Stimulated activated CD8-positive, alpha-beta memory T cell treated with anti-CD3 and anti-CD28 coated beads, Interleukin-12 subunit alpha, Interleukin-12 subunit beta, amount 100 ng/mL, for 1 hour (primary cell): ENCODE data around the gene MAPK10.

Experiments used
- DNase-seq: peaks from one replicate; pipeline ENCODE4 v3.0.0-alpha.2; 2020; ENCODE audit warnings: low read depth

MAPK10 gene

DNA sequence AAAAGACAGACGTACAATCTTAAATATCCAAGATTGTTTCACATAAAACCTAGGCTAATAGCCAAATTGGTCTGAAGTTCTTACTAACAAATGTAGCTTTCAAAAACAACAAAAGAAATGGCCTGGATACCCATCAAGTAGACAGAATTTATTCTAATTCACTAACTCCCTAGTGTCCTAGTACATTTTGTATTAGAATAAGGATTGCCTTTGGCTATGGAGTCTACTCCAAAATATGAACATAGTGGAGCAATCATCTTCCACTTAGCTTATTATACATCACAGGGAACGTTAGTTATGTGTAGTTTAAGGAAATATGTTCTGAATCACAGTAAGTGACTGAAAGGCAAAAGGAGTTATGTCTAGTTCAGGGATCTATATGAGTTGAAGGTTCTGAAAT is 81.7 kb downstream of the MAPK10 start:
- no peak for DNase-seq

DNA sequence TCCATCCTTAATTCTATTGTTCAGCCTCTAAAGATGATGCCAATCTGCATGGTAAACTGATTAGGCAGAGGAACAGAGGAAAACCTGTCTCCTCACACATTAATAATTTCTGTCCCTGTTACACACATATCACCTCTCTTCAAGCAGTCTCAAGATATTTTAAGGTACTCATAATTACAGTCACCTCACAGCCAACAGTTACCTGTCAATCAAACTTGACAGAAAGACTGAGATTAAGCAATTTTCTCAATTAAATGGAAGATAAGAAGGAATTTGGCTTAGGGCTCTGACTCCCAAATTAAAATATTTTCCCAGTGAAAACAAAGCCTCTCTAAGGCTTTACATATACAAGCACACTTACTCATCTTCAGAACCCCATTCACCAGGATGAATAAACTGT is 85.2 kb downstream of the MAPK10 start:
- DNase-seq, result no peak

DNA sequence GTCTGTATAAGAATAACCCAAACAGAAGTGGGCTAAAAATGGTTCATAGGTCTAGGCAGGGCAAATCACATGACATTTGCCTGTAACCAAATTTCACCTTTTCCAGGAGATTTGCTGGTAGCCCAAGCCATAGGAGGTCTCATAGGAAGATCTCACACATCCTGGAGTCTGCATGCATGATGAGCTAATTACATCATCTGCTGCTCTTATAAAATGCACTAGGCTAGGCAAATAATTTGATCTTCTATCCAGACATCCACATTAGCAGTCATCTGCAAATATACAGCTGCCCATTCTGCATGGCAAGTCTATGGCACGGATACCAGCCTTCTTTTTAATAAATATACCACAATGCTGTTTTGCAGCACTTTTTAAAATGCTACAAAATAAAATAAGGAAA is 87.2 kb downstream of the MAPK10 start:
- no peak for DNase-seq

DNA sequence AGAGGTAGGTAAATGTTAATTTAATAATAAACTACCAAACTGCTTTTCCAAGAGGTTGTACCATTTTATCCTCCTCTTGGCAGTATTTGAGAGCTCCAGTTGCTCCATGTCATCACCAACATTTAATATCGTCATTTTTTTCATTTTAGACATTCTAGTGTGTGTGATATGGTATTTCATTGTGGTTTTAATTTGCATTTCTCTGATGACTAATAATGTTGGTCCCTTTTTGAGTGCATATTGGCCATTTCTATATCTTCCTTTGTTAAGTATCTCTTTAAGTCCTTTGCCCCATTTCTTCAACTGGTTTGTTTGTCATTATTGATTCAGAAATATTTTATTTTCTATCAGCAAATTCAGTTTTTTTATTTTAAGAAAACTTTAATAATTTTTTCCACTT is 88.8 kb downstream of the MAPK10 start:
- no peak for DNase-seq

DNA sequence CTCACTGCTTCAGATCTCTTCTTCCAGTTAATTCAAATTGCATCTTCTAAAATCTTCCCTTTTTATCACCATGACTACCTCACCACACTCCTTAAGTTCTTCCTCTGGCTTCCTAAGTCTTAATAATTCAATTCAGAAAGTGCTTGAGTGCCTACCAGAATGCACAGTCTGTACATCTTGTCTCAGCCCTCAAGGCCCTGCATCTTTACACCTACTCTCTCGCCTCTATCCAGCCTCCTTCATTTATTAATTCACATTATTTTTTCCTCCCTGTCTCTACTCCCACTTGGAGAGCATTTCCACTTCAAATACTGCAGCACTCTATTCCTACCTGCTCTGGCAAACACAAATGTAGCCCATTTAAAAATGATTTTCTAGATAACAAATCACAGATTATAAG is 90.5 kb downstream of the MAPK10 start:
- DNase-seq, result no peak

DNA sequence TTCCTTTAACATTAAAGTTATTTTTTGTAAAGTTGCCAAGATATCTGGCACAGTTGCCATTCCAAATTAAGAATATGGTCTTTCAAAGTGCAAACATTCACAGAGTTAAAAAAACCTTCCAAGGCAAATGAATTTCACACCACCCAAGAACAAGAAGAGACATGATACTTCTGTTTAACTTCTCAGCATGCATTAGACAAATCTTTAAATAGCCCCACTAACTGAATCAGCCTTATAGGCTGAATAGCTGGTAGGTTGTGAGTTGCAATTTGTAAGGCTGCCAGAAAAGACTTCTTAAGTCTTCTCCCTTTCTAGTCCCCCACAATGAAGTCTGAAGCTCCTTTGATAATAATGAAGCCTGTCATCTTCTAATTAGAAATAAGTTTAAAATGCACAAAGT is 95.6 kb downstream of the MAPK10 start:
- DNase-seq, result no peak

DNA sequence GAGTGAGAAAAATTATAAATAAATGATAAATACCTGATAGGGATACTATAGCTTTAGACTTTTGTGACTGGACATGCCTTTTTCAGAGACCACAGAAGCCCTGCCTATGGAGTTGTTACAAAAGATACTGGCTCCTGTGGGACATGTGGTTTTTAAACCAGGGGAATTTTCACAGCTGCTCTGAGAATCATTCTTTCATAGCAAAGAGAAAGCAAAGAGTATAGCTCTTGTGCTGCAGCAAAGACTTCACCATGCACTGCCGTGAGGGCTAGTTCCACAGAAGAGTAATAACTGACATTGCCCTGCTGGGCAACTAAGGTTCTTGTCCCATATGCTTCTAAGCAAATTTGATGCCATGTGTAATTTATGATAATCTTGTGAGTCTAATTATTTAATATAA is 98.2 kb downstream of the MAPK10 start:
- no peak for DNase-seq

DNA sequence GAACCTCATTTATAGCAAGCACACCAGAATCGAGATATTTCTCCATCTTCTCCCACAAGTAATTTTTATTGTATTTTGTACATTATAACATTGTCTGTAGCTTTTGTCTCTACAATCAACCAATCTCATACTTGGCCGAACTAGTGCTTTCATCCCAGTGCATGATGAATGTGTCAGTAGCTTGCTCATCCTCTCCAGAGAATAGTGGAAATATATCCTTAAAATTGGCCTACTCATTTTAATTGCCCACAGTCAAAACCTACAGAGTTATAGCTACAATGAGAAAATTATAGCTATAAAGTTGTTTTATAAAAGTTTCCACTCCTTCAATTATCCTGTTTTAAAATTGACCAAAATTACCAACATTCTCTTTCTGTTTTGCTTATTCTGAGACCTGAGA is 103.8 kb downstream of the MAPK10 start:
- no peak for DNase-seq

DNA sequence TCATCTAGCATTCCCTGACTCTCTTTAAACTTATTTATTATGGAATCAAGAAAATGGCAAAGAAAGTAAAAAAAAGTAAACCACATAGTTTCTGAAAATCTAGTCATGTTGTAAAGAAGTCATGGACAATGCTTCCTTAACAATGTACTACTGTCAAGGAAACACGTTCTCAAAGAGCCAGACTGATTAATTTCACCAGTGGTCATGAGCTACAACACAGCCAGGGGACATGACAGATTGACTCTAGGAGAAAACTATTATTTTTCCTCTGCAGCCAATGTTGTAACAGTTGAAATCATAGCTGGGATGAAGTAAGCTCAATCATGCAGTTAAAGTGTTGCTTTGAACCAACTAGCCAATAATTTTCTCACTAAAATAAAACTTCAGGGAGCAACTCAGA is 109.2 kb downstream of the MAPK10 start:
- no peak for DNase-seq

DNA sequence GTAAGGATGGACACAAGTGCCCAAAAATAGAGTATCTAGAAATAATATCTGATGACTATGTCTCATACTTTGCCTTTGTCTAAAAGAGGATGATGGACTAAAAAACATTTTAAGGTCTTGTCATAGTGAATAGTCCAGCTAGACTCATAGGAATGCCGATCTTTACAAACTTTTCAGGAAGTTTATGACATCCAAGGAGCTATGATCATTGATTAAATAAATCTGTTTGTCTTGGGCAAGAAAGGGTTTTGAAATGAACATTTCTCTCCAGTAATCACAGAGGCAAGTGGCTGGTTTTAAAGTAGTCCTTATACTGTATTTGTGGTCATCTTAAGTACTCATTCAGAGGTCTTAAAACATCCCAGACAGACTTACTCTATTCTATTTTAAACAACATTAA is 109.8 kb downstream of the MAPK10 start:
- DNase-seq, result no peak

DNA sequence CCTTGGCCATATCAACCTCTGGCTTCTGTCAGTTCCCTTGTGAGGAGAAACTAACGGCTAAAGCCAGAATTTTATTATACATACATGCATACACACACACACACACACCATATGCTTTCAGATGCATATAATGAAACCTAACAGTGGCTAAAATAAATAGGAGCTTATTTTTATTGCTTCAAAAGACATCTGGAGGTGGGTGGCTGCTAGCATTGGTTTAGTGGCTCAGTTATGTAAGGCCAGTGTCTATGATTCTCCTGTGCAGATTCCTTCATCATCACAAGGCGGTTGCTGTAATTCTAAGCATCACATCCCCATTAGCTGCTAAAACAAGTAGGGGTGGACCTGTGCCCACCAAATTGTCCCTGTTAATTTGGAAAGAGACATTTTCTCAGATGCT is 110.8 kb downstream of the MAPK10 start:
- DNase-seq, result no peak

DNA sequence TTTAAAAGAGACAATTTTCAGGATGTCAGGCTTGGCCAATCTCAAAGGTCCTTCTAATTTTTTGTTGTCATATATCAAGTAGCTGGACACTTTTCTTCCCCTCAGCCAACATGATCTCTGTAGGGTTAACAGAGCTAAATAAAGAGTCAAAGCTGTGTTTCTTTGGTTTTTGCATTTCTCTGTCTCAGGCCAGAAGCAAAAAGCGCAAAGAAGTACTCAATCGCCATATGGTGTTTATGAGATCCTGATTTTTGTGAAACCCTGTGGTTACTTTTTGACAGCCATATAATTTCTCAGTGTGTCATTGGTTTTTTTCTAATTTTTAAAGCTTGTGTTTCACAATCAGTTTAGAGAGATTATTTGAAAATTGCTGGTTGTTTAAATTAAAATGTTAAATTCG is 111.9 kb downstream of the MAPK10 start:
- DNase-seq, result no peak

DNA sequence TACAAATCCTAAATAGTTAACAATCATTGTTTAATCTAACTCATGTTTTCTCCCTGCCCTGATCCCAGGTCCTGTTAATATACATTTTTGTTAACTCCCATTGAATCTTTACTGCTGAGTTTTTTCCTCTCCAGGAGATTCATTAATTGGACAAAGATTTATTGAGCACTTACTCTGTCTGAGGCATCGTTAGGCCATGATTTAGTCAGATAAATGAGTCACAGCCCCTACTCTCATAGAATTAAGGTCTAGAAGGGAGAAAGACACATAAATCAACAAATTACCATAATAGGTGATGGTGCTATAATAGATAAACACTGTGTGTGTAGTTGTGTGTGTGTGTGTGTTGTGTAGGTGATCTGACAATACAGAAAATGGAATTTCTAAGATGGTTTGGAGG is 112.5 kb downstream of the MAPK10 start:
- no peak for DNase-seq

DNA sequence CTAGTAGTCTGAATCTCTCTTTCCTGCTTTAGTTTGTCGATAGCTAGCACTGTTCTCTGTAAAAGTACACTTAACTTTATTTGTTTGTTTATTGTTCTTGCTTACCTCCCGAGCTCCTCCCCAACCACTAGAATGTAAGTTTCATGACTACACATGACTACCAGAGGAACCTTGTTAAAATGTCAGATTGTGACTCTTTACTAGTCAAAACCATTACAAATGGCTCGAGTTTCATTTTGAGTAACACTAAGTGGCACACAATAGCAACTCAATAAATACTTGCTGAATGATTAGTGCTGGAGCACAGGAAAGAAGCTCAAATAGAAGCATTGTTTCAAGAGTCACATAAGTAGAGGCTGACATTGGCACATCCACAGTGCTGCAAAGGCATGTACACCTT is 116.1 kb downstream of the MAPK10 start:
- no peak for DNase-seq

DNA sequence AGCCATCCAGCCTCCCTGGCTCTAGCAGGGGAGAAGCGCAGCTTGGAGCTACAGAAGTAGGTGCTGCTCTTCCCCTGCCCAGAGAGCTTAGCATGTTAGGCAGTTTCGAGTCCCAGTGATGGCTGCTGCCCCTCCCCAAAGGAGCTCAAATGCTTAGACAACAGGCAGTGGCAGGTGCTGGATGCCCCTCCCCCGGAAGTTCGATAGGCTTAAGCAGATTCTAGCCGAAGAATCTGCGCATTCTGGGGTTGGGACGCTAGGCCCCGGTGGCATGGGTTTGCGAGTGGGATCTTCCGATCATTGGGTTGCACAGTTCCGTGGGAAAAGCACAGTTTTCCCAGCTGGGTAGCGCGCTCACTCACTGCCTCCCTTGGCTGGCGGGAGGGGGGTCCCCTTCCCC is 117.2 kb downstream of the MAPK10 start:
- no peak for DNase-seq

DNA sequence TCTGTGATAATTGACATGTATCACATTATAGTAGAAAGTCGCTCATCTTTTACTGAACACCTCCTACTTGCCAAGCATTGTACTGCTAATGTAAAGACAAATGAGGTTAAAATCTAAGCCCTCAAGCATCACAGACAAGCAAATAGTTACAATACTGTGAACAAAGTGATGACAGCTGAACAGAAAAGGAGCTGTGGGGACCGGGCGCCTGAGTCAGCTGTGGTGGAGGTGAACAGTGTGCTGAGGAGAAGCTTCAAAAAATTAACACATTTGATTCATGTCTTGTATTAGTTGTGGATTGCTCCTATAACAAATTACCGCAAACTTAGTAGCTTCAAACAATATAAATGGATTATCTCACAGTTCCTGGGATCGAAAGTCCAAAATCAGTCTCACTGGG is 124.3 kb downstream of the MAPK10 start:
- DNase-seq, result no peak

DNA sequence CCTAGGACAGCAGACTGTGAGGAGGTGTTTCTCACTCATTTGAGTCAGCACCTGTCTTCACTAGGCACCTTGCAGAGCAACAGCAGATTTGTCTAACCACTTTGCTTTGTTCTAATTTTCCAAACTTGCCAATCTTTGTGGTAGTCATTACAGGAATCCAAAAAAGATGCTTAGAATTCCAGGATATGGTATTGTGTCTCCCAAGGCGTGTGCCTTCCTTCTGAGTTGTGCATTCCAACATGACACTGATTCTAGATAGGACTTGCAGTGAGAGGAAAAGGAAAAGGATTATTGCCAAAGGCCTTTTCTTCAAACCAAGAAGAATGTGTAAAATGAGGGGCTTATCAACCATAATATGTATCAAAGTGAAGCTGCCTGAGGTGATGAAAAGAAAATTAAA is 126.2 kb downstream of the MAPK10 start:
- DNase-seq, result no peak

DNA sequence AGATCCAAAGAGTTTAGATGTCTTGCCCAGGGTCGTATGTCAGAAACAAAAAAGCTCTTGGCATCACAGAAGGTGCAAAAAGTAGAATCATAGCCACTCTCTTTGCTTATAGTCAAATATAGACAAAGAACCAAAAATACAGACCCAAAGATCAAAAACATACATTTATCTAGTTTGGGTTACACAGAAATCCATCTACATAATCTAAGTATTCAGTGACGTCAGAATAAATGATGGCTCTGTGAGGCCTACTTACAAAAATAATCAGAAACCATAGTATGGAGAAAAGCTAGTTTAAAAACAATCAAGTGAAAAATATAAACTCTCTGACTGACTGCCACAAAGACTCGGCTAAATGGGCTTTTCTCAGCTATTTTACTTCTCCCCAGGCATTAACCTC is 126.8 kb downstream of the MAPK10 start:
- DNase-seq, result no peak

DNA sequence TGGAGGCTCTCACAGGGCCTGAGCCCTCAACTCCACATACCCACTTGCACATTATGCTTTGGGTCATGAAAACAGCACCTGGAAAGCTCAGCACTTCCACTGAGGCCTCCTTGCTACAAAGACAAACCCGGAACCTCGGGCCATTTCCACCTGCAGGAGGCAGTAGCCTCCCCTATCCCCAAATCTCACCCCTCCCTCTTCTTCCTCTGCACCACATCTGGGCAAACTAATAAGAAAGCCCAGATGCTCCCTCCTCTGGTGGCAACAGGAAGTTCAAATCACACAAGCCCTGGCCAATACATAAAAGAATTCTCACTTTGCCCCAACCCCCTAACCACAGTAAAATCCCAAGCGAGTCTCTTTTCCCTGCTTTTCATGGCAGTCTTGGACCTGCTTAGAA is 136.4 kb downstream of the MAPK10 start:
- no peak for DNase-seq

DNA sequence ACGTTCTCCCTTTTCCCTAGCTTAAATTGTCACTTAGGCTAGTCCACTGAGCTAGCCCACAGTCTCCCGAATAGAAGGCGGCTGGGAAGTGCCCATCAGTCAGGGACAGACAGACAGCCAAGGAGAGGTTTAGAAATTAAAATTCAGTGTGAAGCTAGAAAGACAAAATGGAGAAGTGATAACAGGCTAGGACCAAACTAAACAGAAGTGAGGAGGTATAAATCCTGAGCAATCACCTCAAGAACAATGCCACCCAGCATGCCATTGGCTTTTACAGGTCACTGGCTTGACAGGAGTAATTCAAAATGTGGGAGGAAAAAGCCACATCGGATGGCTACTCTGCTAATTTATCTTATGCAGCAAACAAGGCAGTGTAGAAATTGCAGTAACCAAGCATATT is 138.9 kb downstream of the MAPK10 start:
- DNase-seq, result no peak

DNA sequence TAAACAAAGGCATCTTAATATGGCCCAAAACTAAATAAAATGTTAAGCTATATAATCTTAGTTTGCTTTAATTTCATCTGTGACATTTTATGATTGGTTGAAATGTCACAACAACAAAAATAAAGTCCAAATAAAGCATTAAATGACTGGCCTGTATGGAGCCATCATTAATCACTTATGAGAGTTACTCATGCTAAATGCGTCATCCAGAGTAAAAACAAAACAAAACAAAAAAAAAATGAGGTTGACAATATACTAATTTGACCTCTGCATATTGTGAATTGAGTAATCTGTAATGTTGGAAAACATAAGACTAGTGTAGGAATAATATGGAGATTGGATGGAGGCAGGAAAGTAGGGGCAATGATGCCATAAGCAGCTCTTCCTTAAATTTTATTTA is 139.7 kb downstream of the MAPK10 start:
- DNase-seq, result no peak

DNA sequence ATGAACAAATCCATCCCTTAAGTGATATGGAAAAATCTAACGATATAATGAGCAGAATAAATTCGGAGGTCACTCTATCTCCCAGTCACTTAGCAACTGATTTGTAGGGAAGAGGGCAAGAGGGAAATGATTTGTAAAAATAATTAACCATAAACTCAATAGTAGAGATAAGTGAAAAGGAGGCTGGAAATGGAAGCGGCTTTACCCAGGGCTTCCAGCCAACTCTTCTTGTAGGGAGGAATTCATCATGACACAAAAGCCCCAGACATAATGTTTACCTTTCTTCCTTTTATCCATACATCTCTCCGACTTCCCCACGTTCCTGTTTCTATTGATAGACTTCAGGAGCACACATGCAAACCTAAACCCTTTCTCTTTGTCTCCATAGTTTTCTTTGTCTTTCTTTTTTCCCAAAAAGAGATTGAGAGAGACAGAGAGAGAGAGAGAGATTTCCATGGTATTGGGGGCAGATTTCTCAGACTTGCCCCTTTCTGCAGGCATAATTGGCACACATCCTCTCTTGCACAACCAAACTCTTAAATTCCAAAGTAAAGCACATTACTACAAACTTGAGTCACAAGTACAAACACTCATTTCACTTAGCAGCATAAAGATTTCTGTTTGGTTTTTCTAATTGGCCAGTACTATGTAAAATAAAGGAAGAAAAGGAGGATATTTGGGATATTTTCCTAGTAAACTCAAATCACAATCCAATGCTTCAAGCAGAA is 140.9 kb downstream of the MAPK10 start:
- DNase-seq, result no peak

DNA sequence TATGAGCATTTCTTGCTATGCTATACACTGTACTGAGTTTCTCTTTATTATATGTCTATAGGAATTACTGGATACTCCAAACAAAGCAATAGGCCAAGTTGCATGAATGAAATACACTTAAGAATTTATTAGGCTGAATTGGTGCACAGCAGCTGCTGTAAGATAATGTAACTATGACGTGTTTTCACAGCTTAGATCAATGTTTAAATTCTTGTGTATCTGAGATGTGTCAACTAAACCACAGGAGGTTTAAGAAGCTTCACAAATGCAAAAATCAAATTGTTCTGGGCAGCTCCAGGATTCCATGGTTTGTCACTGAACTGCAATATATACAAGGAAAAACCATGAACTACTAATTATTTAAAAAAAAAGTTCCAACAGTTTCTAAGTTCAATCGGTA is 156.7 kb downstream of the MAPK10 start:
- no peak for DNase-seq

DNA sequence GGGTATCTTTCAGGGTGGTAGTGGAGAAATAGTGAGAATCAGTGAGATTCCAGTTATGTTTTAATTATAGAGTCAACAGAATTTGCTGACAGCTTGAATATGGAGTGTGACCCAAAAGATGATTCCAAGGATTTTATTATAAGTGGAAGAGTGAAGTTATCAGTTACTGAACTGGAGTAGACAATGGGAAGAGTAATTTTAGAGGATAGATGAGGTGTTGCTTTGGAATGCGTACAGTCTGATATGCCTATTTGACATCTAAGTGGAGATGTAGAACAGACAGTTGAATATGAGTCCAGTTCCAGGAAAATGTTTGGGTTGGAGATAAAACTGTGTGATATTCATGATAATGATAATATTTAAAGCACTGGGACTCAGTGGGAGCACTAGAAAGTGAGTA is 174.2 kb downstream of the MAPK10 start:
- no peak for DNase-seq

DNA sequence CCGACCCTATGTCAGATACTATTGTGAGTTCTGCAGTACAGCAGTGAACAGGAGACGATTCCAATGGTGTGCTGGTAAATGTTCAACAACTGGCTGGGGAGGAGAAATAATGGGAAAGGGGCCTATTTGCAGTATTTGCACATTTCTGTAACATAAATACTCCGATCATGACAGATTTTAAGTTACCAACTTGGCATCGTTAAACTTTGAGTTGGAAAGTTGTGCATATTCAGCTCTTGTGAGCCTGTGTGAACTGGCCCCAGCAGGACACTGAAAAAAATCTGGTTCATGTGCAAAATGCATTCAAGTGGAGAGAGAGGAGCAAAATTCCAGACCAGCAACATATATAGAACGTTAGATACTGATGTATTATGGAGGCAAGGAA is 175.0 kb downstream of the MAPK10 start:
- no peak for DNase-seq
